Activated T-cell treated with anti-CD3 and anti-CD28 coated beads for 4 hours (primary cell): Measurements from ENCODE around the gene ITPR1.

Source experiments
- DNase-seq: peaks from one replicate; pipeline ENCODE4 v3.0.0-alpha.2; 2020

The ITPR1 gene

DNA sequence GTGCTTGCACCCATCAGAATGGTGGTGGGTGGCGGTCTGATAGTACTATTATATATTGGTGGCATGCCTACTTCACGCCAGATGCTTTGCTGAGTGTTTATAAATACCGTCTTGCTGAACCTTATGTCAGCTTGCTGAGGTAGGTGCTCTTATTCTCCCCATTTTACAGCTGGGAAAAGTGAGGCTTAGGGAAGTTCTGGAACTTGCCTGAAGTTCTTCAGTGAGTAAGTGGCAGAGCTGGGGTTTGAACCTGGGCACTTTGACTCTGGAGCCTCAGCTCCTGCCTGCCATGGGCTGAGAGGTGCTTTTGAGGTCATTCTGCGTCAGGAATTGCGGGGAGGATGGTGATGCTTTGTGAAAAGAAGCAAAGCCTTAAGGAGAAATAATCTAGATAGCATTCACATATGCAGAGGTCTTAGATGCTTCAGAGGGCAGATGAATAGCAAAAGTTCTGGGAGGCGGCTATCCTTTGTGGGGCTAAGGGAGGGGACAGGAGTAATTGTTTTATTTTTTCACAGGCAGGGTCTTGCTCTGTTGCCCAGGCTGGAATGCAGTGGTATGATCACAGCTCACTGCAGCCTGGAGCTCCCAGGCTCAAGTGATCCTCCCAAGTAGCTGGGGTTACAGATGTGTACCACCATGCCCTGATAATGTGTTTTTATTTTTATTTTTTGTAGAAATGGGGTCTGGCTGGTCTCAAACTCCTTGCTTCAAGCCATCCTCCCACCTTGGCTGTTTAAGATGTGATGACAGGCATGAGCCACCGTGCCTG, 18.5 kb downstream of the ITPR1 start:
- DNase-seq = no peak

DNA sequence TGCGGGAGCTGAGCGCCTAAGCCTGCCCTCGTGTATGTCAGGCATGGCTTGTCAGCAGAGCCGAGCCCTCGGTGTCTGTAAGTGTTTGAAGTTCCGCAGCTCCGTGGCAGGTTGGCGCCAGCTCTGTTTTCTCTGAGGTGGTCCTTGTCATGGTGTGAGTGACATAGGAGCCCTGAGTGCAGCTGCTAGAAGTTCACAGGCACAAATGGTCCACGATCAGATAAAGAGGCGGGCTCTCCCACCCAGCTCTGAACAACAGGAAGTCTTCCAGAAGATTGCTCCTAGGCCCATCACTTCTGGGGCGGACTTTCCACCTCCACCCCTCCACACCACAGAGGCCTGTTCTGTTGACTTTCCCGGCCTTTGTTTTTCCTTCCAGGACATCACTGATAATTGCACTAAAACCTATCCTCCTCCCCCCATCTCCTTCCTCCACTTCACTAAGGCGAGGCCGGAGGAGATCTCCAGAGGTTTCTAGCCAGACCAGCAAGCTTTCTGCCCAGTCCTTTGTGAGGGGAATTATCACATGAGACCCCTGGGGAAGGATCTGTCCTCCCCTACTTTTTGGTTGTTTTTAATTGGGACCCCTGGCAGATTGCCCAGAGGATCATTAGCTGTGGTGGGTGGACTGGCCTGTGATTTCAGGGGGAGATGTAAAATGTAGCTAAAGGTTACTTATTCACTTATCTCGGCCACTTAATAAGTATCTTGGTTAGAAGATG, 19.9 kb downstream of the ITPR1 start:
- no peak for DNase-seq

DNA sequence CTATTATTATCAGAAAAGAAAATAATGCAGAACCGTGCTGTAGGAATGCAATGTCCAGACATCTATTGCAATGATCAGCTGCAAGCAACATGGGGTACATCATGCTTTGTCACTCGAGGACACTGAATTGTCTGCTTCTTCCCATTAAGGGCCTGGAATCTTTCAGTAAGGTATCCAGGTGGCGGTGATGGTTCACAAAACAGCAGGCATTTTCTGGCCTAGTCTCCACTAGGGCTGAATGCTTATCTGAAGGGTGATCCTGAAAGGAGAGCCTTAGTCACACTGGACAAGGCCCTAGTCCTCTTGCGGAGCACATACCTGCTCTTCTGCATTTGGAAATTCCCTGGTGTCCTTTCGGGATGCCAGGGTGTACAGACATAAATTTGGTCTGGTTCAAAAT, 21.2 kb downstream of the ITPR1 start:
- no peak for DNase-seq

DNA sequence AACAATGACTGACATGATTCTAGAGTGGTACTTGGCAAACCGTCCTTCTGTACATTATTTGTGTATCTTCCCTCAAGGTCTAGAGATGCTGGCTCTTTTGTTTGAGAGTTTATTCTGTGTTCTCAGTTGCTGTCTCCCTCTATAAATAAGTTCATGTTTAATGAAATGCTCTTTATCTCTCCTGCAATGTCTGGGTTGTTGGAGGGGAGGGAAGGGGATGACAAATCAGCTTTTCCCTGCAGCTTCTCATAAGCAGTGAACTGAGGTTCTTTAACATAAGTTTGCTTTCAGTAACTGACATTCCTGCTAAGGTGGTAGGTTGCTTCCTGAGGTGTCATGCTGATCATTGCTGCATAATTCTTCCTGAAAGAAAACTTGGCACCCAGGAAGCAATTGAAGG, 21.8 kb downstream of the ITPR1 start:
- no peak for DNase-seq

DNA sequence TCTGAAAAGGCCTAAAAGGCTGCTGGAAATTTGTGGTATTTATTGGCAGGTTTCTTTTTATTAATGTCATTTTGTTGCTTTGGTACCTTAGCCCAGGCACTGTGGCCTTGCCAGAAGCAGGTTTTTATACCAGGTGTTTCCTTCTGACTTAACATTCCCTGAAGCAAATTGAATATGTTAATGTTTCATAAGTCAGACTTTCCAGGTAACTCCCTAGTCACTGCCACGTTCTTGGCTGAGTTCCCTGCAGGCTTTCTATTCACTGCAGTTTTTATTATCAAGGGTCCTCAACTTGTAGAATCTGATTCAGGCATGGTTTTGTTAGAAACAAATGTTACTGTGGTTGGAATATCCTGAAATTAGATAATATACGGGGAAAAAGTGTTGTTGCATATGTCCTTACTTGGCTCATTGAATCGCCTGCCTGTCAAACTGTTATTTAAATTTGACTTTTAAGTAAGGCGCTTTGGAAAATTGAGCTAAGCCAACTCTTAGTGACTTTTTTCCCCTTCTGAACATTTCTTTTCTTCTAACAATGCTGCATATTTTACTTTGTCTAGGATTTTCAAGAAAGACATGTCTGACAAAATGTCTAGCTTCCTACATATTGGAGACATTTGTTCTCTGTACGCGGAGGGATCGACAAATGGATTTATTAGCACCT, 22.9 kb downstream of the ITPR1 start:
- DNase-seq = no peak

DNA sequence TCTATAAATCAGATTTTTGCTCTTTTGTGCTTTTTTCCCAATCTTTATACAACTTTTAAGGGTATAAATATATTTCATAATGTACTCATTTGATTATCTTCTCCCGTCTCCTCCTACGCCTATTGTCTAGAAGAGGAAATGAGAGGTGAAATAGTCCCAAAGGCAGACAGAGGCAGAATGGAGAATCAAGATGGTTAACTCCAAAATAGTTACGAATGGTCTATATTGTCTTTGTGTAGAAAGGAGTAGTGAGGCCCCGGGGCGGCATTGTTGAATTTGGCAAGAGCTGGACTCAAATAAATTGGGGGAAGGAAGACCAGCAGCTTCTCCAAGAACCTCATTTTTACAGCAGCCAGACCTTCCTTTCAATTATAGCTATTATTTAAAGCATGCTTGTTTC, 23.9 kb downstream of the ITPR1 start:
- DNase-seq = no peak

DNA sequence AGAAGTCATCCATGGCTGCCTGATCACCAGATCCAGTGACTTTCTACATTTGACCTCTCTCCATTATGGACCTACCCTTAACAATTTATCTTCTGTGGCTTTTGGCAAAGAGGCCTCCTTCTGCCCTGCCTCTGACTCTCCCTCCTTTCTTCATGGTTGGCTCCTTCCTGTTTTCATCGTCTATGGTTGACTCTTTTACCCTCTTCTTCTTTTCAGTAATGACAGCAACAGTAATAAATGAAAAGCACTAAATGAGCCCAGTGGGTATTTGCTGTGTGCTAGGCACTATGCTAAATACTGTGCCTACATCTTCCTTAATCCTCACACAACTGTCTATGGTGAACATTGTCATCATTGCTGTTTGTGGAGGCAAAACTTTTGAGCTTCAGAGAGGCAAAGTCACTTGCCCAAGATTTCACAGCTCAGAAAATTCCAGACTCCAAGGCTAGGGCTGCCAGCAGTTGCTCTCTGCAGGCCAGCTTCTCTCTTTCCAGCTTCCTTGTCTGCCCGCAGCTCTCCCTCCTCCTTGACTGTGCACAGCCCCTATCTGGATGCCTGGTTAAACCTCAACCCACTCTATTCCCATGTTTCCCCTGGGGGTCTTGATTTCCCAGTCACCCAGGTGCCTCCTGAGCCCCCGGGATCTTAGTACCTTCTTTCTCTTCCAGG, 24.6 kb downstream of the ITPR1 start:
- no peak for DNase-seq

DNA sequence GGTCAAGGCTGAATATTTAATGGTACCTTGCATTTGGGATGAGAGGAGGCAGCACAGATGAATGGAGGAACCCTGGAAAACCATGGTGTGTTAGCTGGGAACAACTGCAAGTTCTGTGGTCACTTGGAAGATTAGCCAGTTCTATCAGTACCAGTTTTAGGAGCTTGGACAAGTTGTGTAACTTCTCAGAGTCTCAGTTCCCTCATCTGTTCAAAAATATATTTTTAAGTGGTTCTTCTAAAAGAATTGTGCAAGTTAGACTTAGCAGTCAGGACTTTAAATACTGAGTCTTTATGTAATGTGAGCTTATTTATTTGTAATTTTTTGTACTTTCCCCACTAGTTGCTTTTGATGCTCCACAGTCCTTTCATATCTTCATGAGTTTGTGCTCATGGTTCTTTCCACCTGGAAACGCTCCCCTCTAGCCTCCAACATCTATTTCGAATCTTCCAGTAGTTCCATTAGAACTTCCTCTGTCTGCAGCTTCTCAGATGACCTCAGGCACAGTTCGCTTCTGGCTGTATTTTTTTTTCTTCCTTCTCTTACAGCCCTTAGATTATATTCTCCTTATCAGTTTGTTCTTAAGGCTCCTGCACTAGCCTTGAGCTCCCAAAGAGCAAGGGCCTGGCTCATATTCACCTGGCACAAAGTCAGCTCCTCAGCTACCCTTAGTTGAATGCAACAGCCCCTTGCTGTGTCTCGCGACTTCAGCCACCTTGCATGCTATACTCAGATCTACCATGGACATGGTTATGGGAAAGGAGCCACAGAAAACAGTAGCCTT, 27.1 kb downstream of the ITPR1 start:
- DNase-seq = no peak

DNA sequence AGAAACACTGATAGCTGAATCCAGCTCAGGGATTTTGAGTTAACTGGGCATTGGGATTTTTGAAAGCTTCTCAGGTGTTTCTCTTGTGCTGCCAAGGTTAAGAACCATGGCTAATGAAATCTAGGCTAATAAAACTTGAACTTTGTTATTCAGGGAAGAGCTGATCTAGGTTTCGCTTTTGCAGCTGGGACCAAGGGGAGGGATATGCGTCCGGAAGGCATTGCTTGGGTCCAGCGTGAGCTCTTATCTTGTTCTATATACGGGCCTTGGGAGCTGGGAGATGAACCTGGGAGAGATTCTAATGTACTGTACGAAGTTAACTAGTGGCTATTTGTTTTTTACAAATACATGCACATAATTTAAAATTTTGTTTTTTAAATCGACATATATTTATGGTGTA, 29.8 kb downstream of the ITPR1 start:
- DNase-seq = no peak

DNA sequence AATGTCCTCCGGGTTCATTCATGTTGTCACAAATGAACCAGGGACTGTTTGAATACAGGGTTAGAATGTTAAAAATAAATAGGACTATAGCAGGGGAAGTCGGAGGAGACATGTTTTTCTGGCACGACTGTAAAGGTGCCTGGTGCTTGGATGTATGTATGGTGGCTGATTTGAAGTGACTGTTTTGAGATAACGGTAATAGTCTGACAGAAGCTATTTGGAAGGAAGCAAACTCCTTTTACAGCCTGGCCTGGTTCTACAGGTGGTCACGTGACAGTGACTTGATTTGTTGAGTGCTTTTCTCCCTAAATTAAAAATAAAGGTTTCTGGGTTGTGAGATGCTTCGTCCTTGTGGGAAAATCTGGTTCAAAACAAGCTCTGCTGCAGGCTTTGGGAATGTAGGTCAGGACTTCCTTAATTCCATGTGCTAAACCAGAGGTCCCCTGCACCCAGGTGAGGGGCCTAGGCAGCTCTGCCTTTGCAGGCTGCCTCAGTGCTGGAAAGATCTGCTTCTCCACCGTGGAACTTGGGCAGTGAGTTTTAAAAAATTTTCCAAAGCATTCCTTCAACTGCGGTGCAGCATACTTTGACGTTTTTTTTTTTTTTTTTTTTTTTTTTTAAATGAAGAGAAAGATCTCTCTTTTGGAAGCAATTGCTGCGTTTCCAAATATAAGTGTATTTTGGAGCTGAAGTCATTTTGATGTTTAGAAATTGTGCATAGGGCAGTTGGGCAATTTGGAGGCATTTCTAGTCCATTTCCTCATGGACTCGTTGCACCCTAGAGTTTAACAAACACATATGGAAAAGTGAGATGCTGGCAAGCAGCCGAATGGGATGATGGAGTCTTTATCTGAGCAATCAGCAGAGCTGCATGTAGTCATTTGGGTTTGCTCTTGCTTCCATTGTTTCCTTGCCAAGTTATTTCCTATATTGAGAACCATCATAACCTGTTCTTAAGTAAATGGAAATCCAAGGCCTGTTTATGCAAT, 30.9 kb downstream of the ITPR1 start:
- DNase-seq = no peak

DNA sequence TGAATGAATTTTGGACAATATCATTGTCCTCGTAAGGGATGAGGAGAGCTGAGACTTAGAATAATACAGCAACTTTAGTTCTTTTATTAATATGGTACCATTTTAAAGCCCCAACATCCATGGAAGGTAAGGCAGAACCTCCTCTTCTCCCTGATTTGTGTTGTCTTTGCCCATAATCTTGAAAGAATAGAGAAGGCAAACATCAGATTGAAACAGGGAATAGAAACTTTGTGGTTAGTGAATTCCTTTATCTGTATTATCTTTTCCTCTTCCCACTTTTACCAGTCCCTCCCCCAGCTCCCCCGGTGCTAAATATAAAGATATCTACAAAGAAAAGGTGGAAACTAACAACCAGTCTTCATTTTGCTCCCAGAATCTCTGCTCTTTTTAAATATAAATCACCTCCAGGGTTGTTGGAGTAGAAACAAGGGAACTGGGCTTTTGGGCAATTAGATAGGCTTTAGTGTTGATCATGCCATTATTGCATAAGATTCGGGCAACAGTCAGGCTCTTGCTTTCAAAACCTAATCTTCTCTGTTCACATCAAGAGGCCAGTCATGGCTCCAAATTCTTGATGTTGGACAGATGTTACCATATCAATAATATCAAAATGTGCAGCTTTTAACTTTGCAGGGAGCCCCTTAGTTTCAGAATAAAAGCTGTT, 32.5 kb downstream of the ITPR1 start:
- DNase-seq = no peak

DNA sequence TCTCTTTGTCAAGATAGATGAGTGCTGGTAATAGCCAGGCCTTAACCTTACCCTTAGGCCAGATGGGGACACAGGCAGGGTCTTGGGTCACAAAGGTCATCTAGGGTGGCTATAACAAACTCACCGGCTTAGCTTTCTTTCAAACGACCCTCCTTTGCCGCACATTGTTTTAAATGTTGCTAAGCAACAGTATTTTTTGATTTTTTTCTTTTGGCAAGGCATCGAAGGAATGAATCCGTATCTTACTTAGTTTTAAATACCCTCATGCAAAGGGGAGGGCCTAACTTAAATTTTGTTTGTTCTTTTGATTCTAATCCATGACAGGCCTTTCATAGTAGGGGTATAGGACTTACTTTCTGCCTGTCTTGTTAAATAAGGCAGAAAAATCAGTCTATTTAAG, 35.2 kb downstream of the ITPR1 start:
- DNase-seq = no peak

DNA sequence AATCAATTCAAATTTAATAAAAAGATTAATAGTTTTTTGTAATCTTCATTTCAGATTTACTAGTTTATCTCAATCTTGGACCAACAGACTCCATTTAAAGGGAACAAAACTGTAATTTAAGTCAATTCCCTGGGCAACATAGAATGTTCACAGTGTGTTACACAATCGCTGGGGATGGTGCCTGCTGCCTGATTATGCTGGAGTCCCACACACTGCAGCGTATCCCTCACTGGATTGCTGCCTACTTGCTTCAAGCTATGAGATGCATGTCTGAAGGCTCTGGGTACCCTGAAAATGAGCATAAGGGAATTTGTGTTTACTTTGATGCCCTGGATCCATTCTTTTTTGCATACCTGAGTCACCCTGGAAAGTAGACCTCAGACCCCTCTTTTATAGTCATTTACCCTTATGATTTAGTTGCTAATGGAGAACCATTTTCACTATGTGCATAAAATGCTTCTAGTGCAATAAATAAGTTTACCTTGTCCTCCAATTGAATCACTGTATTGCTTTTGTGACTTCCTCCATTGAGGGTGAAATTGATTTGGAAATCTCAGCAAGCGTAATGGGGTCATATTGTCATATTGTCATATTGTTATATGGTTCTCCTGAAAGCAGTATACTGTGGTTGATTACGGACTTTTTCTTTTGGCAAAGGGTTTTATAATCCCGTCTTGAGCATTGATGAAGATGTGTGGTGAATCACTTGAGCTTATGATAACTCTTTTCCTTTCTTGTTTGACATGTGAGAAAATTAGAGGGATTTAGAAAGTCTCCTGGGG, 35.9 kb downstream of the ITPR1 start:
- no peak for DNase-seq

DNA sequence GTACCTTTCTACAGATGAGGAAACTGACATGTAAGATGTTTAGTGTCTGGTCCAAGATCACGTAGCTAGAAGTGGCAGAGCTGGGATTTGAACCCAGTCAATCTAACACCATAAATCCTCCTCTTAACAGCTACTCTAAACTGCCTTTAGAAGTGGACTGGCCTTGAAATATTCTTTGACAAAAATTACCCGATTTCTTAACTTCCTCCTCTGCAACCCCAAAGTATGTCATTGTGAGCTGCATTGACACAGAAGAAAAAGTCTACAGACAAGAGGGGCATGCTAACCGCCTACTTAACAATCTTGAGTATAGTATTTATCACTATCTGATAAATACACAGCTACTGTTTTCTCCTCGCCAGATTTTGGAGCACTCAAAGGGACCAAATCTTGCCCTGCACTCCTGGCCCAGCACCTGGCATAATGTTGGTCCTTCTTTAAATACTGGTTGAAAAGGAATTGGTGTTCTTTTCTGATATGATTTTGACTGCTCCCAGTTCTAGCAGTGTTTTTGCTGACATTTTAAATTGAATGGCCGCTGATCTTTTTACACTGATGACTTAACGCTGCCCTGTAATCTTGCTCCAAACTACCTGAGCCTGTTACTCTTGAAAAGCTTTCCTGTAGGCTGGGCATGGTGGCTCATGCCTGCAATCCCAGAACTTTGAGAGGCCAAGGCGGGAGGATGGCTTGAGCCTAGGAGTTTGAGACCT, 36.9 kb downstream of the ITPR1 start:
- DNase-seq = no peak

DNA sequence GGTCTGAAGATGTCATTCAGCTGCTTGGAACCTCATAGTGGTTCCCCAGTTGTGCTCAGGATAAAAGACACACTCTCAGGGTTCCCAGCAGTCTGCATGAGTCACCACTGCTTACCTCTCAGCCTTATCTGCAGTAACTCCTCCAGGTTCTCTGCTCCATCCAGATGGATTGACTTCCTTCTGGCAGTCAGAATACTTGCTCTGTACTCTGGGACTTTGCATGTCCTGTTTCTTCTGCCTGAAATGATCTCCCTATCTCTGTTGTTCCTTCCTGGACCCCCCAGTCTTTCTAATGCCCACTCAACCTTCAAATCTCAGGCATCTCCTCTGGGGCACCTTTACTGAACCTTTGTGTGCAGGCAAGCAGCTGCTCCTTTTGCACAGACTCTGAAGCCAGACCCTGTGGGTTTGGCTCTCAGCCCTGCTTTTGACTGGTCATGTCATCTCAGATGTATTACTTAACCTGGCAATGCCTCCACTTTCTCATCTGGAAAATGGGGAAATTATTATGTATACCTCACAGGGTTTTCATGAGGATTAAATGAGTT, 38.4 kb downstream of the ITPR1 start:
- DNase-seq = no peak

DNA sequence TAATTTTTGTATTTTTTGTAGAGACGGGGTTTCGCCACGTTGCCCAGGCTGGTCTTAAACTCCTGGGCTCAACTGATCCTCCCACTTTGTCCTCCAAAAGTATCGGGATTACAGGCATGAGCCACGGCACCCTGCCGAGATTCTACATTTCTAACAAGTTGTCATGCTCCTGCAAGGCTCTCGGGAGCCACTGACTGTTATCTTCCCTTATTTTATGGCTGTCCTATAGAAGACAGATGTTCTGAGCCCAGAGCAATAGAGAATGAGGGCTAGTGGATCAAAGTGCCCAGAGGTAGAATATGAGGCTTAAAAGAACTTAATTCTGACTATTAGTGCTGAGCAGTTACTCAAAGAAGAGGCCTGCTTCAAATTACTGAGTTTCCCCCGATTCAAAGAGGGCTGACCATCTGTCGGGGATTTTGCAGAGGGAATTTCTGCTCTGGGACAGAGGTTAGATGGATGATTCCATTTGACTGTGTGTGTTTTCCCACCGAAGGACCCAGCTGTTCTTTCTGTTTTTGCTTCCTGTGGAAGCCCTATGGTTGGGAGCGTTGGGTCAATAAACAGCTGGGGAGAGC, 39.5 kb downstream of the ITPR1 start:
- DNase-seq = no peak

DNA sequence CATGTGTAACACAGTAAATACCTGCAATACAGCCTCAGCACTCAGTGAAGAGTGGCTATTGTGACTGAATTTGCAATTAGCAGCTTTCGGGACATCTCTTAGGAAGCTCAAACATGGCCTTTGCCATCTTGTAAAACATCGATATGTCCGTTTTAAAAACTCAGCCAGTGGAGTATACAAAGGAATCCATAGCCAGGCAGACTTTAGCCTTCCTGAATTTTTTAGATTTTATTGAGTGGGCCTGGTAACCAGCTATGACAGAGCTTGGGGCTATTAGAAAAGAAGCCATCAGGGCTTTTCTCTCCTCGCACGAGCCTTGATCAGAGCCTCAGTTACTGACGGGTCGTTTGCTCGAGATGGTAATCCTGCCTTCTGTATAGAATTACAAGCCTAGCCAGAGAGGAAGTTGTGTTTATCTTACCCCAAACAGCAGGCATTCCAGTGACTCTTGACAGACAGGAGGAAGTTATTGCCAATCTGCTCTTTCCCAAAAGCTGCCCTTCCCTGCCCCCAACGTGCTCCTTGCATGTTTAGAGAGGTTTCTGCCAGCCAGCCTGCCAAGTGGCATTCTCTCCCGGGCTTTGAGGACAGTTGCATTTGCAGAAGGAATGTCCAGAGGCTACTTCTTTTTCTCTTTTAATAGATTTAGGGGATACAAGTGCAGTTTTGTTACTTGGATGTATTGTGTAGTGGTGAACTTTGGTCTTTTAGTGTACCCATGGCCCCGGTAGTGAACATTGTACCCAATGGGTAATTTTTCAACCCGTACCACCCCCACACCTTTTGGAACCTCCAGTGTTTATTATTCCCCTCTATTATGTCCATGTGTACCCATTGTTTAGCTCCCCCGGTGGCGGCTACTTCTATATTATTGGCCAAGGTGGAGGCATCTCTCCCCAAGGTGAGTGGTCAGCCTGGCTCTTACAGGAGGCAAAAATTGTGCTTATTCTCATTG, 40.6 kb downstream of the ITPR1 start:
- no peak for DNase-seq
